MCF 10A (cell line): Measurements from ENCODE around the gene GPC5. TPM values are rescaled to one million over a fixed set of nuclear protein-coding genes. Genes with fewer than 3 reads are reported as not detected.

Experiments
- BruUV-seq: library from RNA; stranded (reverse); fragments of 400-500 nt; replicated peaks from 2 replicates; lab custom pipeline; 2021; lab: Mats Ljungman, UMichigan
- CTCF ChIA-PET: fragments of 300-600 bp; sonication (Branson Sonifier 250); formaldehyde crosslinking; extraction: SDS; loops from one replicate; lab custom pipeline; 2021; ENCODE audit warnings: antibody characterized with exemption, inconsistent platforms; lab: Yijun Ruan, JAX
- POLR2A ChIA-PET: fragments of 300-600, 350-650 bp; sonication (Branson Sonifier 250); formaldehyde crosslinking; extraction: SDS; loops from one replicate; lab custom pipeline; 2020; ENCODE audit warnings: antibody characterized with exemption, inconsistent platforms; lab: Yijun Ruan, JAX
- DNase-seq: peaks from one replicate; pipeline ENCODE4 v3.0.0-alpha.2; 2018; ENCODE audit not compliant: unreplicated experiment
- H3K27ac Mint-ChIP-seq: one replicate; pipeline ENCODE4 v1.8.0; 2022; ENCODE audit warnings: mild to moderate bottlenecking, low read depth, mixed read lengths; ENCODE audit not compliant: unreplicated experiment
- H3K27me3 Mint-ChIP-seq: one replicate; pipeline ENCODE4 v1.8.0; 2022; ENCODE audit warnings: mixed read lengths; ENCODE audit not compliant: insufficient read depth, unreplicated experiment
- H3K36me3 Mint-ChIP-seq: one replicate; pipeline ENCODE4 v1.8.0; 2022; ENCODE audit warnings: mild to moderate bottlenecking, moderate library complexity, mixed read lengths; ENCODE audit not compliant: insufficient read depth, unreplicated experiment
- H3K4me1 Mint-ChIP-seq: one replicate; pipeline ENCODE4 v1.8.0; 2022; ENCODE audit warnings: mixed read lengths; ENCODE audit not compliant: insufficient read depth, unreplicated experiment
- H3K4me3 Mint-ChIP-seq: one replicate; pipeline ENCODE4 v1.8.0; 2022; ENCODE audit warnings: mild to moderate bottlenecking, moderate library complexity, mixed read lengths; ENCODE audit not compliant: unreplicated experiment
- H3K9me3 Mint-ChIP-seq: one replicate; pipeline ENCODE4 v1.8.0; 2022; ENCODE audit warnings: mixed read lengths; ENCODE audit not compliant: unreplicated experiment
- CTCF ChIP-seq: fragments of 200-600 bp; IDR thresholded peaks from one replicate; pipeline ENCODE4 v1.8.0; 2022; ENCODE audit warnings: antibody characterized with exemption, mild to moderate bottlenecking; ENCODE audit not compliant: unreplicated experiment
- intact Hi-C: fragments of 100-400 bp; cut with micrococcal nuclease; formaldehyde crosslinking; loops from 2 replicates; pipeline ENCODE4 v1.14.1; 2022
- total RNA-seq: library from RNA; stranded (reverse); gene quantifications from 2 replicates; pipeline ENCODE4 v1.2.3, GENCODE V29; 2022

Gene GPC5
- total RNA-seq, 1 experiment from 2014 or later, result not detected

GRCh38 chr13:92661406-92661805 lies 1263.0 kb downstream of the GPC5 start:
- ChIA-PET POLR2A (no interaction called here), CTCF (no interaction called here)
- H3K36me3 Mint-ChIP-seq, result no peaks in the 10 kb centered on the region
- no TSS peak for BruUV-seq
- no peak for TF ChIP-seq CTCF
- DNase-seq, result no peak
- intact Hi-C loops, result no loop called here
- H3K4me3 Mint-ChIP-seq, result no peak overlapping the region
- H3K27me3 Mint-ChIP-seq, result no peaks in the 10 kb centered on the region
- H3K27ac Mint-ChIP-seq, result no peak overlapping the region
- H3K4me1 Mint-ChIP-seq, result peaks cover 10% of the 10 kb centered on the region
- no peaks in the 10 kb centered on the region for H3K9me3 Mint-ChIP-seq

- intact Hi-C loops, result no loop called here
- POLR2A ChIA-PET, result no interaction called here
- H3K27me3 Mint-ChIP-seq, result no peaks in the 10 kb centered on the region
- H3K36me3 Mint-ChIP-seq, result no peaks in the 10 kb centered on the region
- peaks cover 6% of the 10 kb centered on the region for H3K4me1 Mint-ChIP-seq
- H3K4me3 Mint-ChIP-seq, result no peak overlapping the region
- BruUV-seq, result no TSS peak
- no peak overlapping the region for H3K27ac Mint-ChIP-seq
- DNase-seq, result no peak
- CTCF ChIA-PET, result no interaction called here
- no peaks in the 10 kb centered on the region for H3K9me3 Mint-ChIP-seq
- TF ChIP-seq CTCF, result no peak
Observed at GRCh38 chr13:92668157-92668556, 1269.7 kb downstream of the GPC5 start.

GRCh38 chr13:92670096-92670495 lies 1271.7 kb downstream of the GPC5 start:
- POLR2A ChIA-PET, result no interaction called here
- TF ChIP-seq CTCF, result no peak
- H3K4me3 Mint-ChIP-seq, result no peak overlapping the region

GRCh38 chr13:92671821-92672220 lies 1273.4 kb downstream of the GPC5 start:
- H3K27me3 Mint-ChIP-seq, result no peaks in the 10 kb centered on the region
- H3K4me1 Mint-ChIP-seq, result peaks cover 6% of the 10 kb centered on the region
- no peak for DNase-seq
- ChIA-PET CTCF (interaction anchor here (0.6 to 0.9 kb wide), 2 partner anchors 122 to 1079 kb away, joined by 3 to 4 read pairs; no protein-coding TSS in a partner anchor), POLR2A (no interaction called here)
- BruUV-seq, result no TSS peak
- H3K36me3 Mint-ChIP-seq, result no peaks in the 10 kb centered on the region
- no peak overlapping the region for H3K4me3 Mint-ChIP-seq
- TF ChIP-seq CTCF, result no peak
- no peak overlapping the region for H3K27ac Mint-ChIP-seq
- intact Hi-C loops, result no loop called here
- H3K9me3 Mint-ChIP-seq, result no peaks in the 10 kb centered on the region

More at GRCh38 chr13:92670096-92670495, 1271.7 kb downstream of the GPC5 start:
- Mint-ChIP-seq H3K4me1 (peaks cover 6% of the 10 kb centered on the region), H3K27ac (no peak overlapping the region), H3K27me3 (no peaks in the 10 kb centered on the region), H3K36me3 (no peaks in the 10 kb centered on the region), H3K9me3 (no peaks in the 10 kb centered on the region)
- CTCF ChIA-PET, result interaction anchor here (0.7 to 1.1 kb wide), 2 partner anchors 53 to 79 kb away, joined by 3 to 4 read pairs; no protein-coding TSS in a partner anchor
- DNase-seq, result no peak
- intact Hi-C loops, result no loop called here
- no TSS peak for BruUV-seq
